ENCODE measurements around the gene MTURN. TPM values are rescaled to one million over a fixed set of nuclear protein-coding genes. Genes with fewer than 3 reads are reported as not detected.

Gene MTURN
- polyA plus RNA-seq, 1 donor (not counting 4 experiments of a cell fraction or from before 2014, with no cell fraction given): 10.8 TPM

DNA sequence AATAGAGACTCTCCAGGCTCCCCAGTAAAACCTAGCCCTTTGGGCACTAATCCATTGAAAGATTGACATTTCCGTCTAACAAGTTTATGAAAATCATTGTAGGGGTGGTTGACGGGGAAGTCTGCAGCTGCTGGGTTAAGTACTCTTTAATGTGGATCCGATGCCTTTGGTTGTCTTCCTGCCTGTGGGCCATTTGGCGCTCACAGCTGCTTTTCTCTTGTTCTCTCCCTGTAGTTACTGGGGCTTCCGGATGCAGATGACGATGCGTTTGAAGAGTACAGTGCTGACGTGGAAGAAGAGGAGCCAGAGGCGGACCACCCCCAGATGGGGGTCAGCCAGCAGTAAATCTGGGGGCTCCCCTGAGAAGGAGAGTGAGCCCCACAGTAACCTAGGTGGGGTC is 22.4 kb downstream of the MTURN start:
- no peak for DNase-seq (ENCODE audit: low read depth, low spot score)
- no peaks in the 10 kb centered on the region for H4K20me1 ChIP-seq (ENCODE audit: control insufficient read depth, extremely low read depth, insufficient read depth, low read length)
- H3K9me1 ChIP-seq (ENCODE audit: control insufficient read depth, extremely low read depth, insufficient read depth, low read length): no peaks in the 10 kb centered on the region
- H3K79me2 ChIP-seq (ENCODE audit: control insufficient read depth, insufficient read depth, low read length): no peaks in the 10 kb centered on the region
- H3K9me3 ChIP-seq (ENCODE audit: control insufficient read depth, low read depth, low read length): no peaks in the 10 kb centered on the region
- dilution Hi-C loops (cut with MboI; ENCODE audit: extremely low pct_ligation_motif_present, low sequenced_read_pairs): no loop called here
- no peaks in the 10 kb centered on the region for H3K27me3 ChIP-seq (ENCODE audit: control insufficient read depth, extremely low read depth, insufficient read depth, low read length)
- H3K27ac ChIP-seq (ENCODE audit: control insufficient read depth, insufficient read depth, low read length): no peak overlapping the region
- TF ChIP-seq, protein P1, sequence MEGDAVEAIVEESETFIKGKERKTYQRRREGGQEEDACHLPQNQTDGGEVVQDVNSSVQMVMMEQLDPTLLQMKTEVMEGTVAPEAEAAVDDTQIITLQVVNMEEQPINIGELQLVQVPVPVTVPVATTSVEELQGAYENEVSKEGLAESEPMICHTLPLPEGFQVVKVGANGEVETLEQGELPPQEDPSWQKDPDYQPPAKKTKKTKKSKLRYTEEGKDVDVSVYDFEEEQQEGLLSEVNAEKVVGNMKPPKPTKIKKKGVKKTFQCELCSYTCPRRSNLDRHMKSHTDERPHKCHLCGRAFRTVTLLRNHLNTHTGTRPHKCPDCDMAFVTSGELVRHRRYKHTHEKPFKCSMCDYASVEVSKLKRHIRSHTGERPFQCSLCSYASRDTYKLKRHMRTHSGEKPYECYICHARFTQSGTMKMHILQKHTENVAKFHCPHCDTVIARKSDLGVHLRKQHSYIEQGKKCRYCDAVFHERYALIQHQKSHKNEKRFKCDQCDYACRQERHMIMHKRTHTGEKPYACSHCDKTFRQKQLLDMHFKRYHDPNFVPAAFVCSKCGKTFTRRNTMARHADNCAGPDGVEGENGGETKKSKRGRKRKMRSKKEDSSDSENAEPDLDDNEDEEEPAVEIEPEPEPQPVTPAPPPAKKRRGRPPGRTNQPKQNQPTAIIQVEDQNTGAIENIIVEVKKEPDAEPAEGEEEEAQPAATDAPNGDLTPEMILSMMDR (optimal IDR thresholded peaks at IDR 0.05 in 1 of 3, IDR thresholded peaks at IDR 0.05 in 1 of 3, conservative IDR thresholded peaks at IDR 0.05 in 1 of 3; ENCODE audit: extremely low read depth in 1 of 3, insufficient read depth in 2 of 3, low read length in 3 of 3): no peak
- no peak for TF ChIP-seq EZH2 (IDR thresholded peaks at IDR 0.05; ENCODE audit: low read length)
- H3K4me3 ChIP-seq (ENCODE audit: control insufficient read depth in 2 of 3, extremely low read depth in 1 of 3, insufficient read depth in 2 of 3, low read depth in 1 of 3, low read length in 3 of 3): no peak overlapping the region
- no peak overlapping the region for H3K9ac ChIP-seq (ENCODE audit: control insufficient read depth, extremely low read depth, insufficient read depth, low read length)
- FAIRE-seq: no peak
- no peak overlapping the region for H3K4me2 ChIP-seq (ENCODE audit: control insufficient read depth, extremely low read depth, insufficient read depth, low read depth, low read length)
- H3K4me1 ChIP-seq (ENCODE audit: control insufficient read depth, extremely low read depth, insufficient read depth, low read length): peaks cover 6% of the 10 kb centered on the region
- H2AFZ ChIP-seq (ENCODE audit: control insufficient read depth, low read length): no peak overlapping the region
- peaks cover 3% of the 10 kb centered on the region in 2 experiments for H3K36me3 ChIP-seq (ENCODE audit: control insufficient read depth in 2 of 2, extremely low read depth in 1 of 2, insufficient read depth in 2 of 2, low read length in 2 of 2)

DNA sequence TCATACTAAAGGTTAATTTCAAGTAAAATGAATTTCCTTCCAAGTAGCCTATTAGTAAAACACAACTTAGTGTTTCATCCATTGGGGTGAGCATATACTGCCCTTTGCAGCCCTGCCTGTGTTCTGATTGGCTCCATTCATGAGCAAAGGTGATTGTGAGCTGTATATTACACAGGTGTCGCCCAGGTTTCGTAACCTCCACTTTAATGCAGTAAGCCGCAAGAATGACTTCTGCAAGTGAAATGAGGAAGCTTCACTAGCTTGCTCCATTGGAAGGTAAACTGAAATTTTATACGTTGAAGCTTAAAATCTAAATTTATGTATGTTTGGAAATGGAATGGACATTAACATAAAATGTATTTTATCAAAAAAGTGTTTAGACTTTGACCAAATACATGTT is 24.4 kb downstream of the MTURN start:
- dilution Hi-C loops (cut with MboI; ENCODE audit: extremely low pct_ligation_motif_present, low sequenced_read_pairs): no loop called here
- no peaks in the 10 kb centered on the region for H3K79me2 ChIP-seq (ENCODE audit: control insufficient read depth, insufficient read depth, low read length)
- FAIRE-seq (no peak), DNase-seq (ENCODE audit: low read depth, low spot score) (no peak)
- H3K4me1 ChIP-seq (ENCODE audit: control insufficient read depth, extremely low read depth, insufficient read depth, low read length): peaks cover 26% of the 10 kb centered on the region
- H3K4me3 ChIP-seq (ENCODE audit: control insufficient read depth in 2 of 3, extremely low read depth in 1 of 3, insufficient read depth in 2 of 3, low read depth in 1 of 3, low read length in 3 of 3): no peak overlapping the region
- no peaks in the 10 kb centered on the region for H3K9me3 ChIP-seq (ENCODE audit: control insufficient read depth, low read depth, low read length)
- no peaks in the 10 kb centered on the region for H4K20me1 ChIP-seq (ENCODE audit: control insufficient read depth, extremely low read depth, insufficient read depth, low read length)
- H3K27me3 ChIP-seq (ENCODE audit: control insufficient read depth, extremely low read depth, insufficient read depth, low read length): no peaks in the 10 kb centered on the region
- no peak for TF ChIP-seq EZH2 (IDR thresholded peaks at IDR 0.05; ENCODE audit: low read length)
- TF ChIP-seq, protein P1 (optimal IDR thresholded peaks at IDR 0.05 in 1 of 3, IDR thresholded peaks at IDR 0.05 in 1 of 3, conservative IDR thresholded peaks at IDR 0.05 in 1 of 3; ENCODE audit: extremely low read depth in 1 of 3, insufficient read depth in 2 of 3, low read length in 3 of 3): no peak
- no peak overlapping the region for H3K4me2 ChIP-seq (ENCODE audit: control insufficient read depth, extremely low read depth, insufficient read depth, low read depth, low read length)
- no peak overlapping the region for H3K27ac ChIP-seq (ENCODE audit: control insufficient read depth, insufficient read depth, low read length)
- no peaks in the 10 kb centered on the region for H3K9me1 ChIP-seq (ENCODE audit: control insufficient read depth, extremely low read depth, insufficient read depth, low read length)
- H3K9ac ChIP-seq (ENCODE audit: control insufficient read depth, extremely low read depth, insufficient read depth, low read length): no peak overlapping the region
- H2AFZ ChIP-seq (ENCODE audit: control insufficient read depth, low read length): no peak overlapping the region
- peaks cover under 1% of the 10 kb centered on the region in 2 experiments for H3K36me3 ChIP-seq (ENCODE audit: control insufficient read depth in 2 of 2, extremely low read depth in 1 of 2, insufficient read depth in 2 of 2, low read length in 2 of 2)
